Effector memory CD4-positive, alpha-beta T cell (primary cell): ENCODE results near the gene MARCO.

Experiments
- DNase-seq, 3 donors: peaks; one replicate each; pipeline ENCODE4 v3.0.0-alpha.2; 2020
- H3K27ac ChIP-seq: 2 replicates; pipeline ENCODE4 v1.7.0; 2013; ENCODE audit warnings: mild to moderate bottlenecking, low read length, moderate library complexity; ENCODE audit not compliant: insufficient read depth, poor library complexity, severe bottlenecking
- H3K27me3 ChIP-seq: replicated peaks from 2 replicates; pipeline ENCODE4 v1.7.0; 2013; ENCODE audit warnings: mild to moderate bottlenecking, low read length; ENCODE audit not compliant: insufficient read depth, control insufficient read depth, poor library complexity, severe bottlenecking
- H3K36me3 ChIP-seq: 2 replicates; pipeline ENCODE4 v1.7.0; 2013; ENCODE audit warnings: mild to moderate bottlenecking, low read length, moderate library complexity; ENCODE audit not compliant: control insufficient read depth, insufficient read depth
- H3K4me1 ChIP-seq: 2 replicates; pipeline ENCODE4 v1.7.0; 2013; ENCODE audit warnings: low read length, mild to moderate bottlenecking; ENCODE audit not compliant: control insufficient read depth, insufficient read depth, poor library complexity, severe bottlenecking
- H3K4me3 ChIP-seq: 2 replicates; pipeline ENCODE4 v1.7.0; 2013; ENCODE audit warnings: low read length, low read depth, mild to moderate bottlenecking; ENCODE audit not compliant: insufficient read depth, poor library complexity, severe bottlenecking
- H3K9me3 ChIP-seq: 2 replicates; pipeline ENCODE4 v1.7.0; 2013; ENCODE audit warnings: mild to moderate bottlenecking, low read length, moderate library complexity; ENCODE audit not compliant: control insufficient read depth

MARCO gene

GRCh38 chr2:118911166-118911856 lies 30.7 kb upstream of the MARCO start:
- no peak for DNase-seq
- no peaks in the 10 kb centered on the region for H3K4me1 ChIP-seq

GRCh38 chr2:118911936-118912335 lies 30.1 kb upstream of the MARCO start:
- Histone ChIP-seq H3K4me1 (no peaks in the 10 kb centered on the region), H3K27ac (no peak overlapping the region), H3K27me3 (no peaks in the 10 kb centered on the region), H3K4me3 (no peak overlapping the region), H3K36me3 (no peaks in the 10 kb centered on the region), H3K9me3 (no peaks in the 10 kb centered on the region)
- no peak for DNase-seq

More at GRCh38 chr2:118911166-118911856, 30.7 kb upstream of the MARCO start:
- no peaks in the 10 kb centered on the region for H3K27me3 ChIP-seq
- H3K4me3 ChIP-seq = no peak overlapping the region
- no peaks in the 10 kb centered on the region for H3K36me3 ChIP-seq
- no peaks in the 10 kb centered on the region for H3K9me3 ChIP-seq
- no peak overlapping the region for H3K27ac ChIP-seq

- H3K4me1 ChIP-seq = no peaks in the 10 kb centered on the region
- no peak for DNase-seq
- no peaks in the 10 kb centered on the region for H3K9me3 ChIP-seq
- peaks cover 3% of the 10 kb centered on the region for H3K27me3 ChIP-seq
- H3K36me3 ChIP-seq = no peaks in the 10 kb centered on the region
- no peak overlapping the region for H3K4me3 ChIP-seq
- H3K27ac ChIP-seq = no peak overlapping the region
These were observed 28.7 kb upstream of the MARCO start for GRCh38 chr2:118913131-118913802.

GRCh38 chr2:118913803-118914645 lies 28.0 kb upstream of the MARCO start:
- DNase-seq = no peak
- Histone ChIP-seq H3K9me3 (no peaks in the 10 kb centered on the region), H3K36me3 (no peaks in the 10 kb centered on the region), H3K27ac (no peak overlapping the region), H3K4me1 (no peaks in the 10 kb centered on the region), H3K27me3 (peaks cover 3% of the 10 kb centered on the region), H3K4me3 (no peak overlapping the region)

- DNase-seq = no peak
- H3K36me3 ChIP-seq = no peaks in the 10 kb centered on the region
- H3K27me3 ChIP-seq = peaks cover 3% of the 10 kb centered on the region
- no peaks in the 10 kb centered on the region for H3K4me1 ChIP-seq
- H3K4me3 ChIP-seq = no peak overlapping the region
- H3K27ac ChIP-seq = no peak overlapping the region
- no peaks in the 10 kb centered on the region for H3K9me3 ChIP-seq
These were observed 27.1 kb upstream of the MARCO start for GRCh38 chr2:118914721-118915453.

- Histone ChIP-seq H3K4me1 (no peaks in the 10 kb centered on the region), H3K36me3 (no peaks in the 10 kb centered on the region), H3K4me3 (no peak overlapping the region), H3K9me3 (no peaks in the 10 kb centered on the region), H3K27ac (no peak overlapping the region), H3K27me3 (peaks cover 3% of the 10 kb centered on the region)
- no peak for DNase-seq
These were observed 24.0 kb upstream of the MARCO start for GRCh38 chr2:118918017-118918416.

- Histone ChIP-seq H3K27me3 (peaks cover 3% of the 10 kb centered on the region), H3K4me3 (no peak overlapping the region), H3K27ac (no peak overlapping the region), H3K36me3 (no peaks in the 10 kb centered on the region), H3K9me3 (no peaks in the 10 kb centered on the region), H3K4me1 (no peaks in the 10 kb centered on the region)
- DNase-seq = no peak
These were observed 20.3 kb upstream of the MARCO start for GRCh38 chr2:118921646-118922045.

GRCh38 chr2:118922254-118922653 lies 19.7 kb upstream of the MARCO start:
- no peak for DNase-seq

GRCh38 chr2:118923371-118923770 lies 18.6 kb upstream of the MARCO start:
- no peak overlapping the region for H3K4me3 ChIP-seq
- no peak overlapping the region for H3K27ac ChIP-seq
- DNase-seq = no peak
- H3K4me1 ChIP-seq = no peaks in the 10 kb centered on the region
- H3K27me3 ChIP-seq = no peaks in the 10 kb centered on the region
- H3K9me3 ChIP-seq = no peaks in the 10 kb centered on the region
- H3K36me3 ChIP-seq = no peaks in the 10 kb centered on the region

More at GRCh38 chr2:118922254-118922653, 19.7 kb upstream of the MARCO start:
- no peak overlapping the region for H3K27ac ChIP-seq
- peaks cover 3% of the 10 kb centered on the region for H3K27me3 ChIP-seq
- no peaks in the 10 kb centered on the region for H3K4me1 ChIP-seq
- no peaks in the 10 kb centered on the region for H3K36me3 ChIP-seq
- H3K4me3 ChIP-seq = no peak overlapping the region
- H3K9me3 ChIP-seq = no peaks in the 10 kb centered on the region
